Upper lobe of right lung (tissue), 1 donor: ENCODE data around the gene FKBP2. TPM values are rescaled to one million over a fixed set of nuclear protein-coding genes. Genes with fewer than 3 reads are reported as not detected.

Experiments
- ATAC-seq: fragments of 200-7000 bp; cut with Tn5 transposase; one replicate; pipeline ENCODE4 v1.9.1; 2020; ENCODE audit warnings: mild to moderate bottlenecking, moderate library complexity
- DNase-seq: peaks from one replicate; pipeline ENCODE4 v3.0.0-alpha.2; 2020
- H3K27ac ChIP-seq: fragments of 200-600 bp; one replicate; pipeline ENCODE4 v1.8.0; 2022
- H3K27me3 ChIP-seq: fragments of 200-600 bp; one replicate; pipeline ENCODE4 v1.8.0; 2022; ENCODE audit warnings: mild to moderate bottlenecking
- H3K36me3 ChIP-seq: fragments of 200-600 bp; one replicate; pipeline ENCODE4 v1.8.0; 2022
- H3K4me1 ChIP-seq: fragments of 200-600 bp; one replicate; pipeline ENCODE4 v1.8.0; 2022
- H3K4me3 ChIP-seq: fragments of 200-600 bp; one replicate; pipeline ENCODE4 v1.8.0; 2022; ENCODE audit warnings: mild to moderate bottlenecking
- H3K9me3 ChIP-seq: fragments of 200-600 bp; one replicate; pipeline ENCODE4 v1.8.0; 2022
- intact Hi-C: fragments of 100-400 bp; cut with DNase I; formaldehyde crosslinking; loops from one replicate; pipeline ENCODE4 v1.11.0; 2022
- total RNA-seq: library from RNA; stranded (reverse); fragmentation: NEBNext Ultra II Directional; extraction: Animal tissue kit (Norgen Biotek cat#: 25700); gene quantifications from one replicate; pipeline ENCODE4 v1.2.1, GENCODE V29; 2021
- TF ChIP-seq, protein P1 (sequence below): fragments of 200-600 bp; IDR thresholded peaks from one replicate; pipeline ENCODE4 v1.8.0; 2022; ENCODE audit warnings: antibody characterized with exemption
- donor health status: DM: no; HTN: yes; CAD: no; lungs with severe emphysema.

Gene FKBP2
- total RNA-seq, 1 donor from 2014 or later = 53.9 TPM

DNA sequence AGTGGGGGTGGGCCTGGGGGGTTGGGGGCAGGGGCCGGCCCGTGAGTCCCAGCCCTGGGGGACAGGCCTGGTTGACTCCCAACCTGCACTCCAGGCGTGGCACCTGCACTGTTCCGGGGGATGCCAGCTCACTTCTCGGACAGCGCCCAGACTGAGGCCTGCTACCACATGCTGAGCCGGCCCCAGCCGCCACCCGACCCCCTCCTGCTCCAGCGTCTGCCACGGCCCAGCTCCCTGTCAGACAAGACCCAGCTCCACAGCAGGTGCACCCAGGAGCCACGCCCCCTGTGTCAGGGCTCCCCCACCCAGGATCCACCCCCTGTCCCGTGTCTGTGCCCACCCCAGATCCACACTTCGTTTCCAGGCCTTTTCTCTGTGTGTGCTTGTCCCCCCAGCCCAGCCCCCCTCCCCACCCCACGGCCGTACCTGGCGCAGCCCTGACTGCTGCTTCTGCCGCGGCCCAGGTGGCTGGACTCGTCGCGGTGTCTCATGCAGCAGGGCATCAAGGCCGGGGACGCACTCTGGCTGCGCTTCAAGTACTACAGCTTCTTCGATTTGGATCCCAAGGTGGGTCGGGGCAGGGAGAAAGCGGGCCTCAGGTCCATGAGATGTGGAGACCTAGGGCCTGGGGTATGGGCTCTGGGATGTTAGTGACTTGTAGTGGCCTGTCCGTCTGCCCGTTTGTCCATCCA, 29.6 kb upstream of the FKBP2 start:
- TF ChIP-seq, protein P1, sequence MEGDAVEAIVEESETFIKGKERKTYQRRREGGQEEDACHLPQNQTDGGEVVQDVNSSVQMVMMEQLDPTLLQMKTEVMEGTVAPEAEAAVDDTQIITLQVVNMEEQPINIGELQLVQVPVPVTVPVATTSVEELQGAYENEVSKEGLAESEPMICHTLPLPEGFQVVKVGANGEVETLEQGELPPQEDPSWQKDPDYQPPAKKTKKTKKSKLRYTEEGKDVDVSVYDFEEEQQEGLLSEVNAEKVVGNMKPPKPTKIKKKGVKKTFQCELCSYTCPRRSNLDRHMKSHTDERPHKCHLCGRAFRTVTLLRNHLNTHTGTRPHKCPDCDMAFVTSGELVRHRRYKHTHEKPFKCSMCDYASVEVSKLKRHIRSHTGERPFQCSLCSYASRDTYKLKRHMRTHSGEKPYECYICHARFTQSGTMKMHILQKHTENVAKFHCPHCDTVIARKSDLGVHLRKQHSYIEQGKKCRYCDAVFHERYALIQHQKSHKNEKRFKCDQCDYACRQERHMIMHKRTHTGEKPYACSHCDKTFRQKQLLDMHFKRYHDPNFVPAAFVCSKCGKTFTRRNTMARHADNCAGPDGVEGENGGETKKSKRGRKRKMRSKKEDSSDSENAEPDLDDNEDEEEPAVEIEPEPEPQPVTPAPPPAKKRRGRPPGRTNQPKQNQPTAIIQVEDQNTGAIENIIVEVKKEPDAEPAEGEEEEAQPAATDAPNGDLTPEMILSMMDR = no peak
- Histone ChIP-seq H3K9me3 (no peaks in the 10 kb centered on the region), H3K4me3 (no peak overlapping the region), H3K36me3 (peaks cover 7% of the 10 kb centered on the region), H3K4me1 (peaks cover 25% of the 10 kb centered on the region), H3K27me3 (no peaks in the 10 kb centered on the region), H3K27ac (no peak overlapping the region)
- ATAC-seq (no peak), DNase-seq (no peak)
- intact Hi-C loops = no loop called here

DNA sequence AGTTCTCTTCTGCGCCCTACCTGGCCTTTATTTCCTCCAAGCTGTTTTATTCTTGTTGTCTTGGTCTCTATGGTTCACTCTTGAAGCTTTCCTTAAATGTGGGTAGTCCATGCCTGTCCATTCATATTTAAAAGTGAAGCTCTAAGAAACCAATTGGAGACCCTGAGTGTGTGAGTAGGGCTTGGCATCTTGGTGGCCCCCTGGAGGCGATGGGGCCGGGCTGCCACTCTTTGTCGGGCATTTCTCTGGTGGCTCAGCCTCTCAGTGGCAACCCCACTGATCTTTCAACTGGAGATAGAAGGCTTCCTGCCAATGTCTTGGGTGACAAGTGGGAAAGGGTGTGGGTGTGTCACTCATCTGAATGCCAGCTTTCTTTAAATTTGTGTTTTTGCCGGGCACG, 24.0 kb upstream of the FKBP2 start:
- Histone ChIP-seq H3K27me3 (no peaks in the 10 kb centered on the region), H3K9me3 (no peaks in the 10 kb centered on the region), H3K4me1 (no peaks in the 10 kb centered on the region), H3K4me3 (no peak overlapping the region), H3K27ac (no peak overlapping the region), H3K36me3 (peaks cover 34% of the 10 kb centered on the region)
- TF ChIP-seq, protein P1 = no peak
- ATAC-seq = no peak
- DNase-seq = no peak
- intact Hi-C loops = no loop called here

DNA sequence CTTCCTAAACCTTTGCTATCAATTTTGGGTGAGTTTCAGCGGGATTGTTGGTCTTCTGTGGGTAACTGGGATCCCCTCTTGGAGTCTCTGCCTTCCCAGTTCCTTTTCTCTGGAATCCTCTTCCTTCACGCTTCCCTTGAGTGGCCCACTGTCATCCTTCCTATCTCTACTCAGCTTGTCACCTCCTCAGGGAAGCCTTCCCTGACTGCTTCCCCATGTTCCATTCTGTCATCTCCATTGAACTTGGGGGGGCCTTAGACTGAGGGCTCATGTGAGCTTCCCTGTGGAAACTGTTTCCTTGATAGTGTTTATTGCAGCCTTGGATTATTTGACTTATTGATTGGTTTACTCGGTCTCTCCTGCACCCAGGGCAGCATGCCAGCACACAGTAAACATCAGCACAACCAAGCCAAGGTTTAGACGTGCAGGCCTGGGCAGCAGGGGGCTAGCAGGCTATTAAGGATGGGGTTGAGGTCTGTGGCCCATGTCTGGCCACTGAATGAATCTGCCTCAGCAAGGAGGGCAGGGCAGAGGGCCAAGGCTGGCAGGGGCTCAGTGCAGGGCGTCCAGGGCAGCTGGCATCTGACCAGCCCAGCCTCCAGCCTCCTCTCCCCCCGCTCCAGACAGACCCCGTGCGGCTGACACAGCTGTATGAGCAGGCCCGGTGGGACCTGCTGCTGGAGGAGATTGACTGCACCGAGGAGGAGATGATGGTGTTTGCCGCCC, 22.1 kb upstream of the FKBP2 start:
- intact Hi-C loops = no loop called here
- DNase-seq (no peak), ATAC-seq (no peak)
- no peaks in the 10 kb centered on the region for H3K9me3 ChIP-seq
- no peak overlapping the region for H3K27ac ChIP-seq
- TF ChIP-seq, protein P1 = no peak
- peaks cover 45% of the 10 kb centered on the region for H3K36me3 ChIP-seq
- no peaks in the 10 kb centered on the region for H3K27me3 ChIP-seq
- H3K4me3 ChIP-seq = no peak overlapping the region
- H3K4me1 ChIP-seq = no peaks in the 10 kb centered on the region

DNA sequence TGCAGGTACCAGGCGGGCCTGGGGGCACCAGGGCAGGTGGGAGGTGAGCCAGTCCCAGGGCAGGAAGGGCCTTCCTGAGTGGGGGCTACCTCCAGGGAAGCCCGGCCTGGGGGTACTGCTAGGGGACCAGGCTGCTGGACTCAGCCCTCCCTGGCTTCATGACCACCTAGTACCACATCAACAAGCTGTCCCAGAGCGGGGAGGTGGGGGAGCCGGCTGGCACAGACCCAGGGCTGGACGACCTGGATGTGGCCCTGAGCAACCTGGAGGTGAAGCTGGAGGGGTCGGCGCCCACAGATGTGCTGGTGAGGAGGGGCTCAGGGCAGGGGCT, 21.6 kb upstream of the FKBP2 start:
- no peaks in the 10 kb centered on the region for H3K27me3 ChIP-seq
- peaks cover 45% of the 10 kb centered on the region for H3K36me3 ChIP-seq
- DNase-seq = peak; percentile 64
- no peak overlapping the region for H3K4me3 ChIP-seq
- TF ChIP-seq, protein P1 = no peak
- no peaks in the 10 kb centered on the region for H3K9me3 ChIP-seq
- no peak for ATAC-seq
- intact Hi-C loops = no loop called here
- no peaks in the 10 kb centered on the region for H3K4me1 ChIP-seq
- H3K27ac ChIP-seq = no peak overlapping the region

DNA sequence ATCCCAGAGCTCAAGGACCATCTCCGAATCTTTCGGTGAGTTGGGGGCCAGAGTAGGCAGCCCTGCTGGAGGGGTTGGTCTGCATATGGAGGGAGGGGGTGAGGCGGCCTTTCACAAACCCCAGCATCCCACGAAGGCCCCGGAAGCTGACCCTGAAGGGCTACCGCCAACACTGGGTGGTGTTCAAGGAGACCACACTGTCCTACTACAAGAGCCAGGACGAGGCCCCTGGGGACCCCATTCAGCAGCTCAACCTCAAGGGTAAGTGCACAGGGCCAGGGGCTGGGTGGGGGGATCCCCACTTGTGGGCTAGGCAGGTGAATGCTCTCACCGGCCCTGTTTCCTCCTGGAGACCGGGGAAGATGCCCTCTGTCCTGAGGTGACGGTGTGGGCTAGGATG, 21.1 kb upstream of the FKBP2 start:
- no peaks in the 10 kb centered on the region for H3K27me3 ChIP-seq
- intact Hi-C loops = no loop called here
- peaks cover 45% of the 10 kb centered on the region for H3K36me3 ChIP-seq
- no peak overlapping the region for H3K27ac ChIP-seq
- TF ChIP-seq, protein P1 = no peak
- H3K9me3 ChIP-seq = no peaks in the 10 kb centered on the region
- peaks cover 2% of the 10 kb centered on the region for H3K4me1 ChIP-seq
- H3K4me3 ChIP-seq = no peak overlapping the region
- DNase-seq (no peak), ATAC-seq (no peak)
